GM19193 (cell line): ENCODE data around the gene SMARCAD1.

Experiments used
- POLR2A ChIP-seq: IDR thresholded peaks from 4 replicates; pipeline ENCODE4 v1.6.1; 2011; ENCODE audit not compliant: insufficient read depth, insufficient read length; ENCODE audit errors: extremely low read depth

The SMARCAD1 gene

DNA sequence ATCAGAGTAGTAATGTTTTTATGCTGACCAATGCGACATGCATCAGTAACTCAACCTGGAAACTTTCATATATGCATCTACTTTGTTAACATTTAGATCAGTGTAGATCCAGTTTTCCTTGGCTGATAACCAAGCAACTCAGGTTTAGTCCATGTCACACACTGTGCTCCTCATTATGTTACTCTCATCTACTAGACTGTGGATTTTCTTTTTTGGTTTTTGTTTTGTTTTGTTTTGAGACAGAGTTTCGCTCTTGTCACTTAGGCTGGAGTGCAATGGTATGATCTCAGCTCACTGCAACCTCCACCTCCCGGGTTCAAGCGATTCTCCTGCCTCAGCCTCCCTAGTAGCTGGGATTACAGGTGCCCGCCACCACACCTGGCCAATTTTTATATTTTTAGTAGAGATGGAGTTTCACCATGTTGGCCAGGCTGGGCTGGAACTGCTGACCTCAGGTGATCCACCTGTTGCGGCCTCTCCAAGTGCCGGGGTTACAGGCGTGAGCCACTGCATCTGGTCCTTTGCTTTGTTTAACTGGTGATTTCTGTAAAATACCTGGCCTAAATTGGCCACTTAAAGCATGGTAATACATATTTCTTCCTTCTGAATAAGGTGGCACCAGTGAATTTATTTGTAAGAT lies 48.6 kb downstream of the SMARCAD1 start:
- no peak for TF ChIP-seq POLR2A

DNA sequence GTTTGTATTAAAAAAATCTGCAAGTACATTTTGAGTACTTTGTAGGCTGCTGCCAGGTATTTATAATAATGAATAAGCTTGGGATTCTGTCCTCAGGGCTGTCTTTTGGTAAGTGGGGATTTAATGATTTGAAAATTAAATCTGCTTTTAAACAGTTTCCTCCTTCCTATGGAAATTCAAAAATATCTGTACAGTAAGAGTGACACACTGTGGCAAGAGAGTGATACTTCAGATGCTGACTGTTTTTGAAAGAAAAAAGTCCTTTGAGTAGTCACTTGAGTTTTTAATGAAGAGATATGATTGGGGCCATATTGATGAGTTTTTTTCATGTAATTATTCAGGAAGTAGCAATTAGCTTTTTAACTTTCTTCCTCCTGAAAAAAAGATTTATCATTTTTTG lies 49.2 kb downstream of the SMARCAD1 start:
- no peak for TF ChIP-seq POLR2A

DNA sequence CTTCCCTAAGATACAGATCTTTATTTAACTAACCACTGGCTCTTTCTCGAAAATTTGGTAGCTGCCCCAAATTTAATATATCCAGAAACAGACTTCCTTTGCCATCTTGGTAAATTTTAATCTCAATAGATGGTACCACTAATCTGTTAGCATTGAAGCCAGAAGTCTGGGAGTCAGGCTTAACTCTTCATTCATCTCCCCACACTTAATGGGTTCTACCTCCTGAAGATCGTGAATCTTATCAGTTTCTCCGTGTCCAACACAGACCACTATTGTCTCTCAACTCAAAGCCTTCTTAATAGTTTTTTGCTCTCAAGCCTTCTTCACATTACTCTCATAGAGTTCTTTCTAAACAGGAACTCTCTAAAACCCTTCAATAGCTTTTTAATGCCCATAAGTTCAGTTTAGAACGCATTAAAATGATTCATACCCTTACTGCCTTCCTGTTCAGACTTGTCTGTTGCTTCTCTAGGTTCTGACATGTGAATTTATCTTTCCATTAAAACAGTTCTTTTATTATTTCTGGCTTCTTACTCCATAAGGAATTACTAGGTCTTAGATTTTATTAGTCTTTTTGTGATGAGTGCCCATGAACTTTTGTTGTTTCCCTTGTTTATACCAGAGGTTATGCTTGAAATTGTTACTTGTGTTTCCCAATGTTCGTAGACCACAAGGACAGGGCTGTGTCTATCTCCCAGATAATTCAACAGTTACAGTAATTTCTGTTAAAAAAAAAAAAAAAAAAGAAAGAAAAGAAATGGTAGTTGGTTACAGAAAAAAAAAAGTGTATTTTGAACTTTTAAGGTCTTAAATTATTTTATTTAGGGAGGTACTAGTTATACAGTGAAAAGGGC lies 54.7 kb downstream of the SMARCAD1 start:
- TF ChIP-seq POLR2A: no peak

DNA sequence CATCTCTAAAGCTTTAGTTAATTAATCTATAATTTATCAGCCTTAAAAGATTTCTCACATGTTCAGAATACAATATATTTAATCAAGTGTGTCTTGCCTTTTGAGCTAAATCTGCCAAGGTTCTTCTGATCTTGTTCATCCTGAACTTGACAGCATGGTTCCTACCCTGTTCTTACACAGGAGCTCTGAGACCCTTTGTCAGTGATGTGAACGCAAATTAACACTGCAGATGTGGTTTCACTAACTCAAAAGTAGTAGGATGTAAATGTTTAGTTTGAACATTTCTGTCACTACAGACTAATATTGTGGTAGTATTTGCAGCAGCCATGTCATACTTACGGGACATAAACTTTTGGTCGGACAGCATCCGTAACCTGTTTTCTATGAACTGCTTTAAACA lies 59.4 kb downstream of the SMARCAD1 start:
- no peak for TF ChIP-seq POLR2A

DNA sequence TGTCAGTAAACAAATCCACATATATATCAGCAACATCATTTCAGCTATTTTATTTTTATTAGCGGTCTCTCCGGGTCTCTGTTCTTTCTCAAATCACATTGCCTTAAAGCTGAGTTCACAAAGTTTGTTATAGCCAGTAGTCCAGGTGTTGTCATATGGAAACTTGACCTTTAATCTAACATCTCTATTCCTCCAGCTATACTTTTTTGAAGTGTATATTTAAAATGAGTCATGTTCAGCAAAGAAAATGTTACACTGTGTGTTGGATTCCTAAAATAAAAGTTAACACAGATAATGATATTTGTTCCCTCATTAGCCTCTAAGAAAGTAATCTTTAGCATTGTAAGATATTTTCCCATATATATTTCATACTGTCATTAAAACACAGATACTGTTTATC lies 63.6 kb downstream of the SMARCAD1 start:
- no peak for TF ChIP-seq POLR2A

DNA sequence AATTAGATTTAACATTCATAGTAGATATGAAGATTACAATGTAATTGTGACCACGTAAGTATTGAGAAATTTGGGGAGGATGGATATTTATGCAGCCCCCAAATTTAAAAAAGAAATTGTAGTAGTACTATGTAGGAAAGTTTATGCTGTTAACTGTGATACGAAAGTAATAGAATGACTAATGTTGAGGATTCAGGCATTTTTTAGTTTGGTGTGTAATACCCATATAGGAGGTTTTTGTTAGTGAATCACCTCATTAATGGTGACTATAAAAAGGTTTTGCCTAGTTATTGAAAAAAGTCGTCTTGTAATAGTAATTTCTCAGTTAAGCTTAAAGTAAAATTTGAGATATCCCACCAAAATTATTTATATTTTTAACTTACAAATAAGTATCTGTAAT lies 67.2 kb downstream of the SMARCAD1 start:
- no peak for TF ChIP-seq POLR2A

DNA sequence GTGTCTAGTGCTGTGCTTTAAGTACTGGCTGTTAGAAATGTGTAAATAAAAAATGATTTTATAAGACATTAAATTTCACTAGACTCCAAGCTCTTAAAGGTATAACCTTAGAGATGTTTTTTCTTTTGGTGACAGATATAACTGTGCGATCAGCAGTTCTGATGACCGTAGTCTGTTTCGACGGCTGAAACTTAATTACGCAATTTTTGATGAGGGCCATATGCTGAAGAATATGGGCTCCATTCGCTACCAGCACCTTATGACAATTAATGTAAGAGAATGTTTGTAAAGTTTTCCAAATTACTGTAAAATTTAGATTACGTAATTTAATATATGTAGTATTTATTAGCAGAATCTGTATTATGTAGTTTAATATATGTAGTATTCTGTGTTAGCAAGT lies 68.5 kb downstream of the SMARCAD1 start:
- no peak for TF ChIP-seq POLR2A

DNA sequence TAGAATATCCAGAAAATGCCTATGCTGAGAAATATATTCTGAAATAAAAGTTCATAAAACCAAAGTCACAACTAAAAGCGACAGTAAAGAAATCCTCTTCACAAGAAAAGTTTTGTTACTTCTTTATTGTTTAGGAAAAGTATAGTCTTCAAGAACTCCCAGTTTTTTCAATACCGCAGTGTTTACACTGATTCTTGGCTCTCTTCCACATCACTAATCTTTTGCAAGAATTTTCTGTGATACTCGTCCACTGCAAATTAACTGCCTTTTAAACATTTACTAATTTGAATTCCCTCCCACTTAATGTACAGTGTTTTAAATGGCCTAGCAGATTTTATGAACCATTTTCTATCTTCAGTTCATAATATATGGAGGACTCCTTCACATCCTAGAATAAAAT lies 69.9 kb downstream of the SMARCAD1 start:
- no peak for TF ChIP-seq POLR2A

DNA sequence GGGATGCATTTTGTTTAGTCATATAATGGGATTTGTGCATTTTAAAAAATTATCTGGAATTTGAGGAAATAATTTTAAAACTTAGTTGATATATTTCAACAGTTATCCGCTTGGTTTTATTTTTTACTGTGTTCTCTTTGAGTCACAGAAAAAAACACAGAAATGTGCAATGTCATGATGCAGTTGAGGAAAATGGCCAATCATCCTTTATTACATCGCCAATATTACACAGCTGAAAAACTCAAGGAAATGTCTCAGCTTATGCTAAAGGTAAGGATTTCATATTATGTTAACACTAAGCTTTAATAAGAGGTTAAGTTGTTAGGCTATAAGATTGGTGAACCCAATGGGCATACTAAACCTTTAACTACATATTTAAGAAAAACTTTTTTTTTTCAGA lies 71.1 kb downstream of the SMARCAD1 start:
- TF ChIP-seq POLR2A: no peak

DNA sequence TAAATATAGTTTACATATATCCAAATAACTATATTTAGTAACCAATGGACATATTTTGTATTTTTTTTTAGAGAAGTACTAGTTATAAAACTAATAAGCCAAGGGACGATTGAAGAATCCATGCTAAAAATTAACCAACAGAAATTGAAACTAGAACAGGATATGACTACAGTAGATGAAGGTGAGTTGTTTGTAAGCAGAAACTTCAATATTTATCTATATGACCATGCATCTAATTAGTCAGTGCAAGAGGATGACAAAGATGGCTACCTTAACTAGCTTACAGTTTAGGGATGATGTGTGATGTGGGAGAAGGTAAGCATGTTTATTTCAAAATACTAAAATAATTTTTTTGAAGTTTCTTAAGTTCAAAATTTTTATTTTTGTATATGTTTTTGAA lies 77.2 kb downstream of the SMARCAD1 start:
- TF ChIP-seq POLR2A: no peak

DNA sequence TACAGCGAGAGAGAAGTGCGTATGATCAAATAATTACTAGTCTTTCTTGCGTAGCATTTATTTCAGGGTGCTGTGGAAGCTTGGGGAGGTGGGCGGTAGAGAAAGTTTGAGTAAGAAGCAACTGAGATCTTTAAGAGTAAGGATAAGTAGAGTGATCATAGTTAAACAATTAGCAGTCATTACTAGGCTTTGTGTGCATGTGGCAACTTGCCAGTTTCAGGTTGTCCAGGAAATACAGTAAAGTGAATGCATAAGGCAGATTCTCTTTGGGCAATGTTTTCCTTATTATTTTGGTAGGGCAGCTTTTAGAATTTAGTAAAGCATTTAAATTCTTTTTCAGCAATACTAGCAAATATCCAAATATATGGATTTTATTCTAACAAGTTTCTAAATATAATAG lies 78.0 kb downstream of the SMARCAD1 start:
- TF ChIP-seq POLR2A: no peak

DNA sequence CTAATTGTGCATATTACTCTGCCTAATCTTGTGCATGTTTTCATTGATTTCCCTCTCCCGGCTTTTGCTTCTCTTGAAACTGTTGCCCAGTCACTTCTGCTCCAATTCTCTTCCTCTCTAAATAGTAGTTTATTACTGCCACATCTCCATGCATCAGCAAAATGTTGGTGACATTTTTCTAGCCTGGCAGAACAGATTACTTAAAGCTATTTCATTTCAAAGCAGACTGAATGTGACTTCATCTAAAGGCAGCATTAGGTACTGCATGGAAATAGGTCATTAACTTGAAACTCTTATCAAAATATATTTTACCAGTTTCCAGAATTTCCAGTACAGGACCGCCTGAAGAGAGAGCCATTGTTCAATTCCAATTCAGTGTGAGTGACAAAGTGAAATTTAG lies 82.6 kb downstream of the SMARCAD1 start:
- no peak for TF ChIP-seq POLR2A

DNA sequence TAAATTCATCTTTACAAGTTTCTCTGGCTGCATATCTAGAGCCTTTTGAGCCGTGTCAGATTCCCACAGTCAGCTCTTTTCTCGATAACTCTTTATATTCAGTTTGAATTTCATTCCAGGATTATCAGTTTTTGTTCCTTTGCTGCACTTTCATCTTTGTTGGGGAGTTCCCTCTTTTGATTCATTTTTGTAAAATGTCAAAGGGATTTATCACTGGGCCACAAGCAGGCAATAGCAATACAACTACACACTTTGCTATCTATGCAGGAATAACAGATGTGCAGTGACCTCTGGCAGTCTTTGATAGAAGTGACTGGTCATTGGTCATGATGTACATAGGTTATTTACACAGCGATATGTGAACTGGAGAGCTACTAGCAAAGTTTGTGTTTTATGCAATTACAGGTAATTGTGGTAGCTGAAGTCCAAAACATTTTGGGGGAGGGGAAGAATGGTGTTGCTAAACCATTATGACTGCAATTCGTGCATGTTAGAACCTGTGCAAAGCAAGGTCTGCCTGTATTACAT lies 91.1 kb downstream of the SMARCAD1 start:
- no peak for TF ChIP-seq POLR2A

DNA sequence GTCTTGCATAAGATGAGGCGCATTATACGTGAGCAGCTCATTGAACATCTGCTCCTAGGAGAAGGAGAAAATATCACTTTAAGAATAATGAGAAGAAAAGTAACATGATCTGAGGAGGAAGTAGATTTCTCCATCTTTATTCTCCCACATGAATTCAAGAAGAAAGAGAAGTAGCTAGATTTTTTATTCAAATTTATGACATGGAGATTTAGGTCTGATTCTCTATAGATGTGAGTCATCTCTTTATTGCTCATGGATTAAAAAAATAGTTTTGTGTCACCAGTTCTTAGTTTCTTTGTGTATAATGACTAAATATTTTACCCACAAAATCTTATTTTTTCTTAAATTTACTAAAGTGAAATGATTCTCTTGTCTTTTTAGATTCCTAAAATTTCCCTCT lies 94.5 kb downstream of the SMARCAD1 start:
- no peak for TF ChIP-seq POLR2A

DNA sequence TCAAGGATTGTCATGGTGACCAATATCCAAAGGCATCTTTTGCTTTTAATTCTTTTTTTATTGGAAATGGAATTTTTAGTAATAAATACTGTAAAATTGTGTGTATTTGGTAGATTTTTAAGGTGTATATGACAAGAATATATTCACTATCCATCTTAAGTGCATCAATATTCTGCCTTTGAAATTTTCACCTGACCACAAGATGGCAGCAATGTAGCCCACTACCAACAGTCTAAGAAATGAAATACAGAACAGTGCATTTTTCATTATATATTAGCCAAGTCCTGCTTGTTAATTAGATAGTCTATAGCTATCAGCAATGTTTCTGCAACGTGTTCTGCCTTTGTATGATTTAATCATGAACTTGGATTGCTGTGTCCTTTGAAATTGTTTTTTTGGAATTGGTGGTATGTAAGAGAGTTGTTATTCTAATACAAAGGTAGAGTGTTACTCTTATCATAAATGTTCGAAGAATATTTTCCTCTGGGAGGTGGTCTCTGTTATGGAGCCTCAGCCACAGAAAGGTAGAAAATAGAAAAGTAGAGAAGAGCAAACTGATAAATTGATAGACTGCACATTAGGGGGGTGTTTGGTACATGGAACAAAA lies 96.8 kb downstream of the SMARCAD1 start:
- no peak for TF ChIP-seq POLR2A
